ENCODE results near the gene ATP8B4. TPM values are rescaled to one million over a fixed set of nuclear protein-coding genes. Genes with fewer than 3 reads are reported as not detected.

The ATP8B4 gene
- total and polyA plus RNA-seq, 2 donors (not counting 3 experiments of a cell fraction or from before 2014, with no cell fraction given) = not detected

- H3K9me1 ChIP-seq (replicated peaks; ENCODE audit: control insufficient read depth, extremely low read depth, insufficient read depth, low read length) = no peaks in the 10 kb centered on the region
- H2AFZ ChIP-seq (ENCODE audit: low read depth, low read length) = no peak overlapping the region
- POLR2A ChIA-PET = no interaction called here
- no peak for TF ChIP-seq POLR2AphosphoS5 (IDR thresholded peaks at IDR 0.05; ENCODE audit: insufficient read depth, low read depth, low read length)
- no peak for TF ChIP-seq GATA2 (IDR thresholded peaks at IDR 0.05; ENCODE audit: insufficient read depth, insufficient read length, low read depth, low read length)
- TF ChIP-seq FOS (IDR thresholded peaks at IDR 0.05; ENCODE audit: borderline replicate concordance, insufficient read depth, low read length) = no peak
- no peak for TF ChIP-seq CTCF (IDR thresholded peaks at IDR 0.05; ENCODE audit: extremely low read depth in 1 of 2, insufficient read depth in 1 of 2, low read depth in 1 of 2, low read length in 2 of 2)
- no peak for TF ChIP-seq MAX (IDR thresholded peaks at IDR 0.05; ENCODE audit: insufficient read depth, insufficient read length)
- TF ChIP-seq EZH2 (IDR thresholded peaks at IDR 0.05; ENCODE audit: borderline replicate concordance, low read depth, low read length, severe bottlenecking) = no peak
- TF ChIP-seq MYC (IDR thresholded peaks at IDR 0.05; ENCODE audit: low read depth, low read length) = no peak
- no peak for TF ChIP-seq POLR2A (IDR thresholded peaks at IDR 0.05; ENCODE audit: low read depth, low read length)
- TF ChIP-seq JUN (IDR thresholded peaks at IDR 0.05; ENCODE audit: borderline replicate concordance, insufficient read depth, insufficient read length, low read depth) = no peak
- no peaks in the 10 kb centered on the region for H4K20me1 ChIP-seq (replicated peaks; ENCODE audit: control insufficient read depth, extremely low read depth, insufficient read depth, low read length)
- BruUV-seq (replicated peaks) = no TSS peak
- no peaks in the 10 kb centered on the region for H3K79me2 ChIP-seq (ENCODE audit: control insufficient read depth, insufficient read depth, low read length)
- no peaks in the 10 kb centered on the region for H3K9me3 ChIP-seq (replicated peaks; ENCODE audit: control insufficient read depth, insufficient read depth, low read length)
- H3K4me1 ChIP-seq (ENCODE audit: control insufficient read depth, extremely low read depth, insufficient read depth, low read length) = no peaks in the 10 kb centered on the region
- intact Hi-C loops (cut with micrococcal nuclease) (no loop called here), dilution Hi-C loops (cut with MboI; ENCODE audit: extremely low pct_ligation_motif_present, low sequenced_read_pairs) (no loop called here)
- H3K36me3 ChIP-seq (ENCODE audit: control insufficient read depth in 2 of 2, extremely low read depth in 1 of 2, insufficient read depth in 2 of 2, low read length in 2 of 2) = no peaks in the 10 kb centered on the region
- no peak overlapping the region for H3K9ac ChIP-seq (replicated peaks; ENCODE audit: extremely low read depth, insufficient read depth, low read length)
- FAIRE-seq (no peak), DNase-seq (ENCODE audit: low read depth, low spot score) (no peak)
- no peak overlapping the region for H3K27ac ChIP-seq (ENCODE audit: insufficient read depth, low read depth, low read length)
- no peak overlapping the region for H3K4me3 ChIP-seq (replicated peaks in 1 of 3; ENCODE audit: insufficient read depth in 1 of 3, low read depth in 1 of 3, low read length in 3 of 3)
- CTCF ChIA-PET = no interaction called here
- H3K4me2 ChIP-seq (ENCODE audit: insufficient read depth, low read length) = no peak overlapping the region
- no peaks in the 10 kb centered on the region for H3K27me3 ChIP-seq (ENCODE audit: control insufficient read depth in 2 of 2, insufficient read depth in 2 of 2, low read length in 2 of 2)
Observed at GRCh38 chr15:49808341-49808740, 310.7 kb downstream of the ATP8B4 start.

Small RNA genes within 50 kb of the gene (small RNA-seq; reads per million reads assigned to genes)
- gene RNA5SP394 (ENCODE audit: insufficient read depth, insufficient read length, low read depth, low replicate concordance) = not detected

Other genes starting within 250 kb of the ATP8B4 start
- not detected in 2 replicates for gene SLC27A2, start 63.0 kb upstream of the ATP8B4 start, total RNA-seq
- gene SLC27A2, start 63.0 kb upstream of the ATP8B4 start, polyA plus RNA-seq = not detected in 2 replicates
- gene HDC, start 146.5 kb upstream of the ATP8B4 start, total RNA-seq = not detected in 2 replicates
- not detected in 2 replicates for gene HDC, start 146.5 kb upstream of the ATP8B4 start, polyA plus RNA-seq
- 57.8 and 59.7 TPM in 2 replicates for gene GABPB1, start 236.0 kb upstream of the ATP8B4 start, total RNA-seq
- 39.7 and 42.3 TPM in 2 replicates for gene GABPB1, start 236.0 kb upstream of the ATP8B4 start, polyA plus RNA-seq

All from endothelial cell of umbilical vein (primary cell).